HUES64 (cell line): Measurements from ENCODE around the gene GRB10.

ENCODE experiments used
- H3K27ac ChIP-seq: 2 replicates; pipeline ENCODE4 v1.7.0; 2013; ENCODE audit warnings: low read depth, low read length, inconsistent platforms
- H3K27me3 ChIP-seq: 2 replicates; pipeline ENCODE4 v1.6.1; 2013; ENCODE audit warnings: mild to moderate bottlenecking, low read length; ENCODE audit not compliant: insufficient read depth
- H3K36me3 ChIP-seq: 2 replicates; pipeline ENCODE4 v1.6.1; 2013; ENCODE audit warnings: mild to moderate bottlenecking, low read length; ENCODE audit not compliant: insufficient read depth
- H3K4me1 ChIP-seq: 2 replicates; pipeline ENCODE4 v1.6.1; 2013; ENCODE audit warnings: mild to moderate bottlenecking, low read length, moderate library complexity; ENCODE audit not compliant: insufficient read depth
- H3K4me3 ChIP-seq: 2 replicates; pipeline ENCODE4 v1.5.1; 2013; ENCODE audit warnings: mild to moderate bottlenecking, low read length, moderate library complexity
- H3K9ac ChIP-seq: 2 replicates; pipeline ENCODE4 v1.6.1; 2013; ENCODE audit warnings: mild to moderate bottlenecking, low read depth, low read length
- H3K9me3 ChIP-seq: 2 replicates; pipeline ENCODE4 v1.6.1; 2013; ENCODE audit warnings: low read depth, low read length; ENCODE audit not compliant: insufficient read depth
- WGBS: fragments of 150-250, 120-280 bp; methylation state at CpG from one replicate; pipeline ENCODE4 v1.1.7; 2013; ENCODE audit warnings: missing lambda C conversion rate; 5-methylcytosine and 5-hydroxymethylcytosine counted together

Gene GRB10

DNA sequence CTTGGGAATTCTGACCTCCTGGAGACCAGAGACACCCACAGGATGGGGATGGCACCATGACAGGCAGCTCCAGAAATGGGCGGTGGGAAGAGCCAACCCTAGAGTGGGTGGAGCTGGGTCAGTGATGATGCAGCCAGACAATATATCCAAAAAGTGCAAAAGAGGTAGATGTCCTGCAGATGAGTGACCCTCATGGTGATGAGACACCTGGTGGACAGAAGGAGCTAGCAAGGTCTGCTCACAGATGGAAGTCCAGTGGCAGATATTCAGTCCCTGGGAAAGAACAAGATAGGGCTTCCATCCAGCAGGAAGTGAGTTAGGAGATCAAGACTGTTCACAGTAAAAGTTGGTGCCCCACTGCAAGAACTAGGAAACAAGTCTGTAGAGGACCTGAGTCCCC, 19.2 kb upstream of the GRB10 start:
- peaks cover 5% of the 10 kb centered on the region; the same call in 1 of the 2 replicates for H3K4me1 ChIP-seq
- no peak overlapping the region for H3K4me3 ChIP-seq
- no peaks in the 10 kb centered on the region for H3K36me3 ChIP-seq
- no peak overlapping the region for H3K27ac ChIP-seq
- no peaks in the 10 kb centered on the region for H3K27me3 ChIP-seq
- H3K9ac ChIP-seq: no peak overlapping the region
- peaks cover 6% of the 10 kb centered on the region; the same call in 1 of the 2 replicates for H3K9me3 ChIP-seq
- WGBS: 90% methylated on average over 1 of the region's 1 CpG

DNA sequence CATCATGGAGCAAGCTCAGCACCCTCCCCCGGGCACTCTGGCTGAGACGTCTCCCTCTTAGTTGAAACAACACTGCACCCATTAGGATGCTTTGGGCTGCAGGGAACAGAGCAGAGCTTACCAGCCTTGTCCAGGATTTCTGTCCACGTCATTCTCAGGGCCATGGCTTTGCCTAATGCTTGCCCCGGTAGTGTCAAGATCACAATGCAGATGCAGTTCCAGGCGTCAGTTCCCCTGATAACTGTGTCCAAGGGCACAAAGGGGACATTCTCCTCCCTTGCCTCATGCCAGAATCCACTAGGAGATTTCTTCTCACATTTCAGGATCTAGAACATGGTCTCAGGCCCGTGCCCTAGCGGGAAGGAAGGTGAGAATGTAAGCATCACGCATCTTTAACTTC, 17.2 kb upstream of the GRB10 start:
- H3K4me3 ChIP-seq: no peak overlapping the region
- H3K9me3 ChIP-seq: peaks cover 6% of the 10 kb centered on the region; the same call in 1 of the 2 replicates
- peaks cover 10% of the 10 kb centered on the region for H3K27me3 ChIP-seq
- no peak overlapping the region for H3K27ac ChIP-seq
- H3K9ac ChIP-seq: no peak overlapping the region
- H3K36me3 ChIP-seq: no peaks in the 10 kb centered on the region
- H3K4me1 ChIP-seq: peaks cover 5% of the 10 kb centered on the region; the same call in 1 of the 2 replicates
- 89% methylated on average over 8 of the region's 8 CpGs for WGBS

DNA sequence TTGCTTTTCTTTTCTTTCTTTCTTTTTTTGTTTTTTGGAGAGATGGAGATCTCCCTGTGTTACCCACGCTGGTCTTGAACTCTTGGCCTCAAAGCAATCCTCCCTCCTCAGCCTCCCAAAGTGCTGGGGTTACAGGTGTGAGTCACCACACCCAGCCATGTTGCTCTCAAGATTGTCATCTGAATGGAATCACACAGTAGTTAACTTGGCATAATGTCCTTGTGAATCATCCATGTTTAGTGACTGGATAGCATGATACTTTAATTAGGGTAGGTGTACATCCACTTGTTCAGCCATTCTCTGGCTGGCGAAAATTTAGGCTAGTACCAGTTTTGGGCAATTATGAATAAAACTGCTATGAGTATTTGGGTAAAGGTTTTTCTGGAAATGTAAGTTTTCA, 15.4 kb upstream of the GRB10 start:
- Histone ChIP-seq H3K27ac (no peak overlapping the region), H3K36me3 (no peaks in the 10 kb centered on the region), H3K9ac (no peak overlapping the region), H3K4me1 (peaks cover 5% of the 10 kb centered on the region; the same call in 1 of the 2 replicates), H3K27me3 (peaks cover 24% of the 10 kb centered on the region), H3K4me3 (no peak overlapping the region), H3K9me3 (peaks cover 6% of the 10 kb centered on the region; the same call in 1 of the 2 replicates)
- WGBS: 89% methylated on average over 2 of the region's 2 CpGs

DNA sequence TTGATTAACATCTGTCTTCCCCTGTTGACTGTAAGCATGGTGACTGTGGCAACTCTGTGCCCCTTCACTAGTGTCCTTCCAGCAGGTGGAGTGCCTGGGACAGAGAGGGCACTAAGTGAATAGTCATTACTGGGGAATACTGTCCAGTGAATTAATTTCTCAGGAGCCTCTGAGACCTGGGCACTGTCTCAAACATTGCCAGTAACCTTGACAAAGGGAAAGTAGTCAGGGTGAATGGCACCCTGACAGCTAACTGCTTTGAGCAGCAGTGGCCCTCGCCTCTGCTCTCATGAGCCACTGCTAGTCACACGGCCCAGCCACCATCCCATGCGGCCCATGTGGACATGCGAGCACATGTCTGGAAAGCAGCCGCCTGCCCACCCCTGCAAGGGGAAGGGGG, 13.1 kb upstream of the GRB10 start:
- no peak overlapping the region for H3K27ac ChIP-seq
- no peaks in the 10 kb centered on the region for H3K36me3 ChIP-seq
- no peak overlapping the region for H3K9ac ChIP-seq
- peaks cover 32% of the 10 kb centered on the region for H3K27me3 ChIP-seq
- H3K9me3 ChIP-seq: peaks cover 6% of the 10 kb centered on the region; the same call in 1 of the 2 replicates
- H3K4me1 ChIP-seq: peaks cover 15% of the 10 kb centered on the region
- WGBS: 92% methylated on average over 5 of the region's 5 CpGs
- no peak overlapping the region for H3K4me3 ChIP-seq

DNA sequence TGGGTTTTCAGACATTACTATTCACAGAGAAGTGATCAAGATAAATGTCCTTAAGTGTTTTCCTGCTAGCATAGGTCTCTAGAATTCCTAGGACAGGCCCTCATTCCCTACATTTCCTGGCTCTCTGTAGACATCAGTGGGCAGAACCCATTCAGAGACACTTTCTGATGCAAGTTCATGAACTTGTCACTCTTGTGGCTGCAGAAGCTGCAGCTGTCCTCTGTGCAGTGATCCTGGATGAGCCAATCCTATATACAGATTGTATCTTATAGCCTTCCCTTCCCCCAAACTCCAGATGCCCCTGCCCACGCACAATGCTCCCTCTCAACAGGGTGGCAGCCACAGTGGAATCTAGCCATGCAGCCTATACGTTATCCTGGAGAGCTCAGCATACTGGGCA, 12.6 kb upstream of the GRB10 start:
- Histone ChIP-seq H3K9ac (no peak overlapping the region), H3K27ac (no peak overlapping the region), H3K9me3 (peaks cover 6% of the 10 kb centered on the region; the same call in 1 of the 2 replicates), H3K36me3 (no peaks in the 10 kb centered on the region), H3K4me3 (no peak overlapping the region), H3K4me1 (peaks cover 21% of the 10 kb centered on the region), H3K27me3 (peaks cover 32% of the 10 kb centered on the region)
- 58% methylated on average over 2 of the region's 2 CpGs for WGBS

DNA sequence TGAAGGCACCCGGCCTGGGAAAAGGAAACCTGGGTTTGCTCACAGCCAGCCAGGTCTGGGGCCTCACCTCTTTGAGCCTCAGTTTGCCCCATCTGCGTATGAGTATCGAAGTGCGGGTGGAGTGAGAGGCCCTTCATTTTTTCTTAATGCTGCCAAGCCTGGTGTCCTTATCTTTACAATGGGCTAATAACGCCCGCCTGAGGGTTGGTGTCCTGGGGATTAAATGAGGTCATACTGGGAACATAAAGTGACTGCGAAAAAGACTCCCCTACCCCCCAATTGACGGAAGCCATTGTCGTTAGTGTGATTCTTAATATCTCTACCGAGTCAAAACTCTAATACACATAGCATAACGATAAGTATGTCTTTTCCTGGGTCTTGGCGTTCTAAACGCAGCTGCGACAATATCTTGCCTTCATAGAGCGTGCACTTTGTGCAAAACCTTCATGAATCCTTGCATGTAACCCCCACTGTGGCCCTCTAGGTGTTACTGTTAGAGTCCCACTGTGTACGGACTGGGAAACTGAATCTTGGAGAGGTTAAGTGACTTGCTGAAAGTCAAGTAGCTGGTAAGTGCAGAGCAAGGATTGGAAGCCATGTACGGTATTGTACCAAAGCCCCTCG, 11.4 kb upstream of the GRB10 start:
- H3K4me3 ChIP-seq: peak overlapping the region; percentile 61
- WGBS: 48% methylated on average over 18 of the region's 18 CpGs
- no peaks in the 10 kb centered on the region for H3K36me3 ChIP-seq
- H3K9me3 ChIP-seq: peaks cover 6% of the 10 kb centered on the region; the same call in 1 of the 2 replicates
- no peak overlapping the region for H3K27ac ChIP-seq
- peaks cover 32% of the 10 kb centered on the region for H3K27me3 ChIP-seq
- peak overlapping the region; percentile 67 for H3K9ac ChIP-seq
- H3K4me1 ChIP-seq: peaks cover 26% of the 10 kb centered on the region

DNA sequence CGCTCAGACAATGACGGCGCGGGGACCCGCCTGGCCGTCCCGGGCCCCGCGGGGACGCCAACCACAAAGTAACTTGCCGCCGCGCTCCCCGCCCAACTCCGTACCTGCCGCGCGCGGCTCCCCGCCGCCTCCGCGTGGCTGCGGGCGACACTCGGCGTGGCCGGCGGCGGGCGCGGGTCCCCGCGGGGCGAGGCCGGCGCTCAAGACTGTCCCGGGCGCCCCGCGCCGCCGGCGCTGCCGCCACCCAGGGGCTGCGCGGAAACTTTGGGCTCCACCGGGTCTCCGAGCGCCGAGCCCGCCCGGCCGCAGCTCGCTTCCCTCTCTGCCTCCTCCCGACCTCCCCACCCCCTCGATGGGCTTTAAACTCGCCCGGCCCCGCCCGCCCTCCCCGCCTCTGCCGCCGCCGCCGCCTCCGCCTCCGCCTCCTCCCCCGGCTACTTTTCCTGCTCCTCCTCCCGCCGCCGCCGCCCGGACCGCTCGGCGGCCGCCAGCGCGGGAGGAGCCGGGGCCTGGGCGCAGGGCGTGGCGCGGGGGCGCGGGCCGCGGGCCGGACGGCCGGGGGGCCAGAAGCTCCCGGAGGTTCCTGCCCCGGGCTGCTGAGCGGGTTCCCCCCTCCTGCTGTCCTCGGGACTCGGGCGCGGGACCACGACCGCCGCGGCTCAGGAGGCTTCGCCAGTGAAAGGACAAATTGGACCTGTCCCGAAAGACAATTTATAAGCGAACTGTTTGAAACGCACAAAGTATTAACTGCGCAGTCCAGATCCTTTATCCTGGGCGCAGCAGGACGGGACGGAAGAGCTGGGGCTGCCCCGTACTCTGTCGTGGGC, 10.6 kb upstream of the GRB10 start:
- no peaks in the 10 kb centered on the region for H3K36me3 ChIP-seq
- H3K27me3 ChIP-seq: peaks cover 32% of the 10 kb centered on the region
- peak overlapping the region; percentile 66 for H3K4me3 ChIP-seq
- peak overlapping the region; percentile 72 for H3K9ac ChIP-seq
- peaks cover 26% of the 10 kb centered on the region for H3K4me1 ChIP-seq
- peaks cover 1% of the 10 kb centered on the region; the same call in 1 of the 2 replicates for H3K9me3 ChIP-seq
- WGBS: under 1% methylated on average over 102 of the region's 113 CpGs
- H3K27ac ChIP-seq: no peak overlapping the region

DNA sequence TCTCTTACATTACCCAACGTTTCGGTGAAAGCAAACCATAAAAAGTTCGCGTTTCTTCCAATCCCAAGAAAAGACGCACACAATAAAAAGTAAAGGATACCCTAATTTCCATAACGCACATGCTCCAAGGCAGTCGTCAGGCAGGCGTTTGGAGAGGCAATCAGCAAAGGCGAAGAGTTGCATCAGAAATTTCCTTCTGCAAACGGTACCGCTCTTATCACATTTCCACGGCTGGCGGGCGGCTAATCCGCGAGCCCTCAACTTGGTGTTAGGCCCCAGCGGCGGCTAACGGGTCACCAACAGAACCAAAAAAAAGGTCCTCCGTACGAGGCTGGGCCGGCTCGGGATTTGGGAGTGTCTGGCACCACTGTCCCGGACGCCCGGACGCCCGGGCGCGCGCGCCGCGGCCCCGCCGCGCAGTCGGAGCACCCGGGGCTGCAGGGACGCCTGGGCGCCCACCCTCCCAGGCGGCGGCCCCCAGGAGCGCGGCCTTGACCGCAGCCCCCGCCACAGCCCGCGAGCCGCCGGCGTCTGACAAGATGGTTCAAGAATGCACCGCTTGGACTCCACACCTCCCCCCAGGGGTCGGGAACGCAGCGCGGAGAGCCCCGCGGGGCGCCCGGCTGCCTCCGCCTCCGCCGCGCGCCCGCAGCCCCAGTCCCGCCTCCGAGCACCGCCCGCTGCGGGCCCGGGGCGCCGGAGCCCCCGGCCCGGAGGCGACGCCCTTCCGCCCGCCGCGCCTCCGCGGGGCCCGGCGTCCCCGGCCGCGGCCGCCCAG, 9.8 kb upstream of the GRB10 start:
- H3K4me3 ChIP-seq: peak overlapping the region; percentile 66
- H3K9ac ChIP-seq: peak overlapping the region; percentile 72
- H3K36me3 ChIP-seq: no peaks in the 10 kb centered on the region
- H3K4me1 ChIP-seq: peaks cover 26% of the 10 kb centered on the region
- H3K27ac ChIP-seq: peak overlapping the region; percentile 13; the same call in 1 of the 2 replicates
- WGBS: under 1% methylated on average over 91 of the region's 91 CpGs
- no peaks in the 10 kb centered on the region for H3K9me3 ChIP-seq
- H3K27me3 ChIP-seq: peaks cover 32% of the 10 kb centered on the region

DNA sequence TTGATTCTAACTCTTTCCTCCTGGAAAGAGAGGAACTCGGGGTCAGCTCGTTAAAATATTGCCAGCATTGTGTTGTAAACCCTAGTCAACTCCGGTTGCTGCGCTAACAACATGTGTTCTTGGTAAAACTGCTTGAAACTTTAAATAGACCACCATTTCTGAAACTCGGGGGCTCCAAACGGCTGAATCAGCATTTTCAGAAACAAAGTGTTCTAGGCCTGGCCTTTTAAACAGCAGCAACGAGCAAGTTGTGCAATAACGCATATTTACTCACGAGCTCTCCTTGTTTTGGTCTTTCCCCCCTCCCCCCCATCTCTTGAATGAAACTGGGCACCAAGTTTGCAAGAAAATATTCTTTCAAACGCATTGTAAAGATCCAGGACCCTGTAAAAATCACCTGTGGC, 9.2 kb upstream of the GRB10 start:
- H3K9ac ChIP-seq: peak overlapping the region; percentile 72
- H3K27ac ChIP-seq: peak overlapping the region; percentile 13; the same call in 1 of the 2 replicates
- H3K36me3 ChIP-seq: no peaks in the 10 kb centered on the region
- peaks cover 26% of the 10 kb centered on the region for H3K4me1 ChIP-seq
- 6% methylated on average over 10 of the region's 10 CpGs for WGBS
- H3K9me3 ChIP-seq: no peaks in the 10 kb centered on the region
- H3K4me3 ChIP-seq: peak overlapping the region; percentile 66
- peaks cover 32% of the 10 kb centered on the region for H3K27me3 ChIP-seq

DNA sequence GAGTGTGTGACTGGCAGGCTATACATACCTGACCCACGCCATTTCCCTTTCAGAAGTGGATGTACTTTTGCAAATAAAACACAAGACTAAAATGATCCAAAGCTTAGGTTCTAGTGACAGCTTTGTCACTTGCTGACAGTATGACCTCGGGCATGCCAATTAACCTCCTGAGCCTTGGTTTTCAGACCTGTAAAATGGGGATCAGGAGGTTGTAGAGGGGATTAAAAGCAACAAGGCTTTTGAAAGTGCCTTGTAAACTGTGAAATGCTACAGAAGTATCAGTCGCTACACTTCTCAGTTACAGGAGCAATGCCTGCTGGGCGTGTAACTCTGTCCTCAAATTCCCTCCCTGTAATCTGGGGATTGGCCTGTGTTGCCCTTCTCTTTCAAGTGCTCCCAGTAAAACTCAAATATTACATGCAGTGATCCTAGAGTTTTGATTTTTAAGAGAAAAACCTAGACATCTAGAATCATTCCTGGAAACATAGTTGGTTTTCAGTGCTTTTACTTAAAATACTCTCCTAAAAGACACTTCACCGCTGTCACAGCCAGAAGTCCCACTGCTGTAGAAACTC, 8.8 kb upstream of the GRB10 start:
- Histone ChIP-seq H3K4me3 (peak overlapping the region; percentile 66), H3K27ac (no peak overlapping the region; the same call in 1 of the 2 replicates), H3K27me3 (peaks cover 32% of the 10 kb centered on the region), H3K9me3 (no peaks in the 10 kb centered on the region), H3K4me1 (peaks cover 26% of the 10 kb centered on the region), H3K36me3 (no peaks in the 10 kb centered on the region), H3K9ac (peak overlapping the region; percentile 72)
- WGBS: 47% methylated on average over 5 of the region's 5 CpGs
